Measurements from ENCODE around the gene DHFR2.
"Not testable (repeated sequence)": the region's sequence is repeated elsewhere in the genome, so short reads cannot be mapped to it uniquely, and the experiment has no call there.

GRCh38 chr3:94080552-94080951, 17.8 kb upstream of the DHFR2 start:
- TF ChIP-seq CTCF (IDR thresholded peaks at IDR 0.05 in 4 of 5, conservative IDR thresholded peaks at IDR 0.05 in 1 of 5); POLR2A (IDR thresholded peaks at IDR 0.05): not testable (repeated sequence)

Data from gastrocnemius medialis (tissue), 4 donors.